AG20443 (cell line): ENCODE data around the gene FBXO46.
"Not testable (repeated sequence)": the region's sequence is repeated elsewhere in the genome, so short reads cannot be mapped to it uniquely, and the experiment has no call there.

Source experiments
- DNase-seq: peaks from one replicate; pipeline ENCODE4 v3.0.0; 2012; ENCODE audit warnings: low spot score, mixed read lengths

Gene FBXO46

DNA sequence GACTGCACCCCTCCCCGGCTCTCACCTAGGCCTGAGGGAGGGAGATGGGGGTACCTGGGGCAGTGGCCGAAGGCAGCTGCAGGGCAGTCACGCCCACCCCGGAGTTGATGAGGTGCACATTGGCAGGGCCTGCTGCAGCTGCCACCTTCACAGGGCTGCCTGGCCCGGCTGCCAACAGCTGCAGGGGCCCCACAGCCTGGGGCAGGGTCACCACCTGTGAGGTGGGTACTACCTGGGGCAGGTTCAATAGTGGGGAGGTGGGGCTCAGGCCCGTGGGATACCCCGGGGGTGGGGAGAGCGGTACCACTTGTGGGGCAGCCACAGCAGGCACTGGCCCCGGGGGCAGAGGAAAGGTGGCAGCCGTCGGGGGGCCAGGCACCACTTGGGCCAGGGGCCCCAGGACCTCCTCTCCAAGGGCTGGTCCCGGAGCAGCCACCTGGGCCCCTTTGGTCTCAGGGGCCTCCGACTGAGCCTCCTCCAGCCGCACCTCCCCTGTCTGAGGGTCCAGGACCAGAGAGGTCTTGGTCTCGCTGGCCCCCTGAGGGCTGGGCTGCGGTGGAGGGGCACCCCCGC lies 35.7 kb upstream of the FBXO46 start:
- DNase-seq: no peak

DNA sequence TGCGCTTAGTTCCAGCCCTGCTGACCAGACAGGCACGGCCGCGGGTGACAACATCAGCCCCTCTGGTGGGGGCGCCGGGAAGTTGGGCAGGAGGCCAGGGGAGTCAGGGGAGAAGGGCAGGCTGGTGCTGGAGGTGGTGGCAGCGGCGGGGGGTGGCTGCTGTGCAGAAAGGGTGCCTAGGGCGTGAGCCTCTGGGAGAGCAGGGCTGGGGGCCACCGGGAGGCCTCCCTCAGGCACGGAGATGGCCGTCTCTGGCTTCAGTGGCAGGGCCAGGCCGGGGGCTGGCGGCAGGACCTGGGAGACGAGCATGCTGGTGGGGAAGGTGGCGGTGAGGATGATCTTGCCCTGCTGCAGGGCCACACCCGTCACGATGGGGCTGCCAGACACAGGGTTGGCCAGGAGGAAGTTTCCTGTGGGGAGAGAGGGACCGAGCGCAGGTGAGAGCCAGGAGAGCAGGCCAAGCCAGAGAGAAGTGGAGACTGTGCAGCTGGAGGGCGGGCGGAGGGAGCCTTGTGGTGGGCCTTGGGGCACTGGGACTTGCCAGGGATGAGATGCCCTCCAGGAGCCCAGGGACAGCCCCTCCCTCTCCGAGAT lies 35.1 kb upstream of the FBXO46 start:
- DNase-seq: no peak

DNA sequence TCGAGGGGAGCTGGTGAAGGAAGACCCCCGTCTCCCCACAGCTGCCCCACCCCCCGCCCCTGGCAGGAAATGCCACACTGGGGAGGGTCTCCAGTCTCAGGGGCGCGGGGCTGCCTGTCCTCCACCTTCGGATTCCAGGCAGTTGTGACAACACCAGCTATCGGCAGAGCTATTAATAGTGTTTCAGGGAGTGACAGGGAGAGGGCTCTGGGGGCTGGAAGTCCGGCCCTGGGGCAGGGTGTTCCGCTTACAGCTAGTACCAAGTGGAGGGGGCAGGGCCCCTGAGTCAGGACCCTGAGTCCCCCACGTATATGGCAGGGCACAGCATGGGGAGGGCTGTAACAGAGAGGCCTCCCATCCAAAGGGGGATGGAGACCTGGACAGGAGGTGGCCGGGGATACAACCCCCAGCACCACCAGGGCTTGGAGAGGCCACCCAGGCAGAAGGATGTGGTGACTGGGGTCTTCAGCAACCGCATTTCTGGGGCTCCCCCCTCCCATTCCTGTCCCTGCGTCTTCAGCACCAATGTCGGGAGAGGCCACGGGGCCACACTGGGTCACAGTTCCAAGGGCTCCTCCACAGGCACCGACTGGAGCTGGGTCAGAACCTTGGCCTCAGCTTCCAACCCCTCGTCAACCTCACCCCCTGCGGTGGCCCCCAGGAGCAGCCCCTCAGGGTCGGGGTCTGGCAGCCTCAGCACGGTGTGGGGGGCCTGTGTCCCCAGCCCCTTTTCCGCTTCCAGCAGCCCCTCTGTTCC lies 34.4 kb upstream of the FBXO46 start:
- DNase-seq: no peak

DNA sequence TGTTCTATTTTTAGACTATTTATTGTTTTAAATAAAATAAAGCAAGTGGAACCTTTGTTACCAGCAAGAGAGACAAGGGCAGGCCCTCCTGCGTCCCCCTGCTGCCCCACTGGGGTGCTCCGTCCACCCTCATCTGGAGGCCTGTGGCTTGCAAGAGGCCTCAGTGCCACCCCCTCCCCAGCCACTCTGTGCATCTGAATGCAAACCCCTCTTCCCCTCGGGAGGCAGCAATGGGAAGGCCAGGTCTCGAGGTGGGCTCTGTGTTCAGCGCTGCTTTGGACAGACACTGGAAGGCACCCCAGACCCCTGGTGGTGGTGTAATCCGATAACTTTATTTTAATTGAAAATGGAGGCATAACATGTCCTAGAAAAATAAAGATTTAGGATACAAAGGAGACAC lies 33.8 kb upstream of the FBXO46 start:
- DNase-seq: no peak

DNA sequence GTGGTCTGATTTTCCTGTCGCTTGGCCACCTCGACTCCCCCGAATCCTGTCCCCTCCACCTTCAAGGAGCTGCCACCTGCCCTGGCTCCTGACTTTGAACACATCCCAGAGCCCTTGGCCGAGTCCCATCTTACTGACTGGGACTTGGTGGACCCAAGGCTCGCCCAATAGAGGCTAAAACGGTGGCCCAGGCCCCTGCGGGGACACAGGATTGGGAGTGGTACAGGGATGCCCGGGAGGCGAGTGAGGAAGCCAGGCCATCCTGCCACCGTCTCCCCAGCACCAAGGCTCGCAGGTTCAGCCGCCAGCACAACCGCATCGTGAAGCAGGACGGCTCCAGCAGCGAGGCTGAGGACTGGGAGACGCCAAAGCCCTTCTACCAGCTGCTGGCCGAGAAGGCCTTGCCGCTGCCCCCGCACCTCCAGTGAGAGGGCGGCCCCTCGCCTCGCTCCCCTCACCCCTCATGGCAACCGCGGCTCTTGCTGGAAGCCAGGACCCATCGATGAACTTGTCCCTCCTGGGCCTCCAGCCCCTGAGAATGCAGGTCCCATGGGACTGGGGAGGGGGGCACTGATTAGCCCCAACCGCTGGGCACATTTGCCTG lies 33.1 kb upstream of the FBXO46 start:
- no peak for DNase-seq

DNA sequence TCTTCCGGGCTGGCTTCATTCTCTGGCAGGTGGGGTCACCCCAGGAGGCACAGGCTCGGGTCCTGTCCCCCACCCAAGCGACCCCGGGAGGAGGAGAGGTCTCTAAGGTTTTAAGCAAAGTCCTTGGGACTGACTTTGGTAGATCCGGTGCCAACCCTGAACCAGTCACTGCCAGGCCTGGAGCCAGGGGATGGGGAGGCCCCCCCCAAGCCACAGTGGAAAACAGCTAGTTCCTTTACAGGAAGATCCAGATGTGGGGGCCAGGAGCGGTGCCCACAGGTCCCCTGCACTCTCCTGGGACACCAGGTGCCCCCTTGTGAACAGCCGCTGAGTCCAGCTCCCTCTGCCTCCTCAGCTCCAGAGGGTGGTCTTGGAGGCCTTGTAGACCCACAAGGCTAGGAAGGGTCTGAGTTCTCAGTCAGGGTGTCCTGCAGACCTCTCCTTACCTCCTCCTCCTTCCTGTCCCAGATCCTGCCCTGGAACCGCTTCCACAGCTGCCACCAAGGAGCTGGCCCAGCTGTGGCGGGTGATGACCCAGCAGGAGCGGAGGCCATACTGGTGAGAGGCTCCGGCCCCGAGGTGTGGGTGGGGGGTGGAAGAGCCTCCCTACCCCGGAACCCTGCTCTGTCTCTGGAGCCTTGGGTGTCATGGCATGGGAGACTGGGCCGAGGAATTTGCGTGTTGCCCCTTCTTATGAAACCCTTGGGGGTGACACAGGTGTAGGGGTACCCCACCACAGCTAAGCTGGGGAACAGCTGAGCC lies 32.4 kb upstream of the FBXO46 start:
- no peak for DNase-seq

DNA sequence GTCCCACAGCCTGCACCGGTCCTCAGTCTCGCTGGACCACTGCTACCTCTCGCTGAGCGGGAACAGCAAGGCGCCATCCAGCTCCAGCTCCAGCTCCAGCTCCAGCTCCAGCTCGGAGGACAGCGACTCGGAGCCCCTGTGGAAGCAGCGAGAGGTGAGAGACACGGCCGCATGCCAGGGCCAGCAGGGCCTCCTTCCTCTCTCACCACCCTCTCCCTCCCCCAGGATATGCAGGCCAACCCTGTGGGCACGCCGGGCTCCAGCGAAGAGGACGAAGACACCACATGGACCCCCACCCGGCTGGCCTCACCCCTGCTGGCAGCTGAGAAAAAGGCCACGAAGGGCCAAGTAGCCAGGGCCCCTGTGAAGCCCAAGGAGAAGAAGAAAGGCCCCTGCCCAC lies 31.0 kb upstream of the FBXO46 start:
- DNase-seq: no peak

DNA sequence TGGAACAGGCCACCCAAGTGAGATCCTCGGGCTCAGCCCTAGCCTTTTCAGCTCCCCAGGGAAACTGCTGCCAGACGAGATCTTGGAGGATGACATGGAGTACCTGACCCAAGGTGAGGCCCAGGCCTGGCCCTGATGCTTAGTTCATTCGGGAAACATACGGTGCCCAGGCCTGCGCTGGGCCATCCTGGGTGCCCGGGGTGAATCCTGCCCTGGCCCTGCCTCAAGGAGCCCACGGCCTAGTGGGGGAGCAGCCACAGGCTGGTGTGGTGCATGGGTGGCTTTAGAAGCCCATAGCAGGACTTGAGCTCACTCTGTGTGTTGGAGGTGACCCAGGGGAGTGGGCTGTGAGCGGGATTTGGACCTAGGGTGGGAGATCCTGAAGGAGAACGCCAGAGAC lies 28.2 kb upstream of the FBXO46 start:
- DNase-seq: no peak

DNA sequence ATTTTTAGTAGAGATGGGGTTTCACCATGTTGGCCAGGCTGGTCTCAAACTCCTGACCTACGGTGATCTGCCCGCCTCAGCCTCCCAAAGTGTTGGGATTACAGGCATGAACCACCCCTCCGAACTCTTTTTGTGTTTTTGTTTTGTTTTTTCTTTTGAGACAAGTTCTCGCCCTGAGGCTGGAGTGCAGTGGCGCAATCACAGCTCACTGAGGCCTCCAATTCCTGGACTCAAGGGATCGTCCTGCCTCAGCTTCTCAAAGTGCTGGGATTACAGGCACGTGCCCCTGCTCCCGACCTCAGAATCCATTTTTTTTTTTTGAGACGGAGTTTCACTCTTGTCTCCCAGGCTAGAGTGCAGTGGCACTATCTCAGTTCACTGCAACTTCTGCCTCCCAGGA lies 27.0 kb upstream of the FBXO46 start:
- DNase-seq: no peak

DNA sequence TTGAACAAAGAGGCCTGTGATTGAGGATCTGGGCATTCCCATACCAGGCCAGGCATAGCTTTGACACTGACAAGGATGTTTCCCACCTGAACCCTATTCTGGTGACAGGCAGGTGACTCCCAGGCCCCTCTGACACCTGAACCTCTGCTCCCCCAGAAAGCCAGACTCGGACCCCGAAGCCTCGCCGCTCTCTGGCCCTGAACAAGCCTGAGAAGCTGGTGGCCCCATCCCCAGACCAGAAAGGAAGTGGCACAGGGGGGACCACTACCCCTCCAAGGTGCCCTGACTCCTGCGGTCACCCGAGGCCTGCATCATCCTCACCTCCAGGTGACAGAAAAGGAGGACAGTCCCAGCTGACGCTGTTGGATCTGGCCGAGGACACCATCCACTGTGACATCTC lies 23.6 kb upstream of the FBXO46 start:
- DNase-seq: no peak

DNA sequence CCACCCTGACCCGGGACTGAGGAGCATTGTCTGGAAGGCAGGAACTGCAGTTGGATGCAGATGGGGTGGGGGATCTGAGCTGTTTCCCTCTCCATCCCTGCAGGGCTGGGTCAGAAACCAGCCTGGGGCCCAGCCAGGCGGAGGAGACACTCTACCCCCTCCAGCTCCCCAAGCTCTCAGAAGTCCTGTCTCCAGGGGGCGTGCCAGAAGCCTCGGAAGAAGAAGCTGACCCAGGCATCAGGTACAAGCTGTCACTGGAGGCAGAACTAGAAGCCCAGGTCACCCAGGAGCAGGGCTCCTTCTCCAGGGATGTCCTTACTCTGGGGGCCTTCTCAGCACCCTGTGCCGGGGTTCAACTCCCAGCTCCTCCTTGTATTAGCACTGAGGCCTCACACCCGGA lies 22.9 kb upstream of the FBXO46 start:
- DNase-seq: no peak

DNA sequence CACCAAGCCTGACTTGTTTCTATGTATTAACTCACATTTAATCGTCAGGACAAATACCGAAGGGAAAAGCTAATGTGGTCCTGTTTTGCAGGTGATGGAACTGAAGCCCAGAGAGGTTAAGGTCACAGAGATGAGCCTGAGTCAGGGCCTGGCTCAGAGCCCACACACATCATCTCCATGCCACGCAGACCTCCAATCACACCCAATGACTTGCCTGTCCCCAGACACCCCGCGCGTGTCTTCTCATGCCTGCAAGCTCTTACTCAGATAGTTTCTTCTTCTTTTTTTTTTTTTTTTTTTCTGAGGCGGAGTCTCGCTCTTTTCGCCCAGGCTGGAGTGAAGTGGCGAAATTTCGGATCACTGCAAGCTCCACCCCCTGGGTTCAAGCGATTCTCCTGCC lies 21.9 kb upstream of the FBXO46 start:
- DNase-seq: no peak

DNA sequence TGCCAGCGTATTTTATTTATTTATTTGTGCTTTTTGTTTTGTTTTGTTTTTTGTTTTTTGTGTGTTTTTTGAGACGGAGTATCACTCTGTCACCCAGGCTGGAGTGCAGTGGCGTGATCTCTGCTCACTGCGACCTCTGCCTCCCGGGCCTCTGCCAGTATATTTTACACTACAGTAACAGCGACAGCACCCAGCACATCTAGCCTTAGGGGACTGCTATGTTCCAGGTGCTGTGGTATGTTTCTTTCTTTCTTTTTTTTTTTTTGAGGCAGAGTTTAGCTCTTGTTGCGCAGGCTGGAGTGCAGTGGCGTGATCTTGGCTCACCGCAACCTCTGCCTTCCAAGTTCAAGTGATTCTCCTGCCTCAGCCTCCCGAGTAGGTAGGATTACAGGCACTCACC lies 20.8 kb upstream of the FBXO46 start:
- DNase-seq: not testable (repeated sequence)

DNA sequence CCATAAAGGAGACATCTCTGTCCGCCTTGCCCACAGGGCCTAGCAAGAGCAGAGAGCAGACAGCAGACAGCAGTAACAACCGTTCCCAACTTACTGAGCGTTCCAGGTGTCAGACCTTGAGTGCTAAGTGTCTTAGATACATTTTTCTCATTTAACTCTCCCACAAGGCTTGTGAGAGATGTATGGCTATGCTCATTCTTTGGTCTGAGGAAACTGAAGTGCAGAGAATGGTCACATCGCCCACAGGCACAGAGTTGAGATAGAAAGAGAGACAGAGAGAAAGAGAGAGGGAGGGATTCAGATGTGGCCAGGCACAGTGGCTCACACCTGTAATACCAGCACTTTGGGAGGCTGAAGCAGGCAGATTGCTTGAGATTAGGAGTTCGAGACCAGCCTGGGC lies 16.8 kb upstream of the FBXO46 start:
- no peak for DNase-seq

DNA sequence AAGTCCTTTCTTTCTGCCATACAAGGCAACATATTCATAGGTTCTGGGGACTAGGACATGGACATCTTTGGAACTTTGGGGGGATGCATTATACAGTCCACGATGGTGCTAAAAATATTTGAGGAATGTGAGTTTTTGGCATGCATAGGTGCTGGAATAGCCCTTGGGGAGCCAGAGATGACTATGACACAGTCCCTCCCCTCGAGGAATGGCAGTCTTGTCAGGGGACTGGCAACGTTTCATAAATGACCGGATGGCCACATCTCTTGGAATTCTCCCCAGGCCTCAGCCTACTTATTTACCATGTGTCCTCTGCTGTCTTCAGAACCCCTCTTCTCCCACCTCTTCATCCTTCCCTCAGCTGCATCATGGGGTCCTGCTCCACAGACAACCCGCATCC lies 16.2 kb upstream of the FBXO46 start:
- peak; percentile 52 for DNase-seq

DNA sequence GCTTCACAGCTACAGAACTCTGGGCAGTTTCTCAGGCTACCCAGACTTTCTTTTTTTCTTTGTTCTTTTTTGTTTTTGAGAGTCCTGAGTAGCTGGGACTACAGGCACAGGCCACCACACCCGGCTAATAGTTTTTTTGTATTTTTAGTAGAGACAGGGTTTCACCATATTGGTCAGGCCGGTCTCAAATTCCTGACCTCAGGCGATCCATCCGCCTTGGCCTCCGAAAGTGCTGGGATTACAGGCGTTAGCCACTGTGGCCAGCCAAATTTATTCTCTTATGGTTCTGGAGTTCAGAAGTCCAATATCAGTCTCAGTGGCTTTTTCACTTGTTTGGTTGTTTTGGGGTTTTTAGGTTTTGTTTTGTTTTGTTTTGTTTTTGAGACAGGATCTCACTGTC lies 14.9 kb upstream of the FBXO46 start:
- no peak for DNase-seq

DNA sequence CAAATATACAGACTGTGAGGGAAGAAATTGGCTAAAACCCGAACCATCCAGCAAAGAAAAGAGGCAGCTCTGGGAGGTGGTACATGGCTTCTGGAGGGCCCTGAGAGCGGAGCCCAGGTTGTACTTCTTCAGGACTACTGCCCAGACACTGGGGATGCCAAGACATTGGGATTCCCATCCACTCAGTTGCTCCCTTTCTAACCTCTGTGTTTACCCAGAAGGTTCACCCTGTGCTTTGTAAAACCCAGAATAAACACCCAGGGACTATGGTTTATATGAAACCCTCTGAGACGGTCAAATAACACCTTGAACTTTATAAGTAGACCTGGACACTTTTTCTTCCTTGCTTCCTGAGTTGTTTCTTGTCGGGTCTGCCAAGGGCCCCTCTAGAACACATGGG lies 12.3 kb upstream of the FBXO46 start:
- DNase-seq: no peak

DNA sequence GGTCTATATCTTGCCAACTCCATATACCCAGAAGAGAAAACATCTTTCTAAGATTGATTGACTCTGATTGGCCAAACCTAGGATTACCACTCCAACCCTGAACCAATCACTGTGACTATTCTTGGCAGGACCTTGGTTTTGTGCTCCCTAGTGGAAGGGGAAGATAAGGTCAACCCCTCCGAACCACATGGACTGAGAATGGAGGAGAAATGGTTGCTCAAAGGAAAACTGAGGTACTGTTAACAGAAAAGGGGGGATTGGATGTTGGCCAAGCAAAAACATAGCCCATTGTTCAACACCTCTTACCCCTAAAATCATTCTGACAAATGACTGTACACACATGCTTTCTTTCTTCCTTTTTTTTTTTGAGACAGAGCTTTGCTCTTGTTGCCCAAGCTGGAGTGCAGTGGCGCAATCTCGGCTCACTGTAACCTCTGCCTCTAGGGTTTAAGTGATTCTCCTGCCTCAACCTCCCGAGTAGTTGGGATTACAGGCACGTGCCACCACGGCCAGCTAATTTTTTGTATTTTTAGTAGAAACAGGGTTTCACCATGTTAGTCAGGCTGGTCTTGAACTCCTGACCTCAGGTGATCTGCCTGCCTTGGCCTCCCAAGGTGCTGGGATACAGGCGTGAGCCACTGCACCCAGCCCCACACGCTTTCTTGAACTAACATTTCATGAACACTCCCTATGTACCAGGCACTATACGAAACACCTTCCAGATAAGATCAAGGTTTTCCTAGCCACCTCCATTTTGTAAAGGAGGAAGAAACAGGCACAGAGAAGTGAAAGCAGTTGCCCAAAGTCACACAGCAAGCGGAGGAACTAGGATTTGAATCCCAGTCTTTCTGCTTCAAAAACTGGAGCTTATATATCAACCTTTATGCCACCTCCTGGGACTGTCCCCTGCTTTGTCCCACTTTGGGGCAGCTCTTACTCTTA lies 9.1 kb upstream of the FBXO46 start:
- no peak for DNase-seq

DNA sequence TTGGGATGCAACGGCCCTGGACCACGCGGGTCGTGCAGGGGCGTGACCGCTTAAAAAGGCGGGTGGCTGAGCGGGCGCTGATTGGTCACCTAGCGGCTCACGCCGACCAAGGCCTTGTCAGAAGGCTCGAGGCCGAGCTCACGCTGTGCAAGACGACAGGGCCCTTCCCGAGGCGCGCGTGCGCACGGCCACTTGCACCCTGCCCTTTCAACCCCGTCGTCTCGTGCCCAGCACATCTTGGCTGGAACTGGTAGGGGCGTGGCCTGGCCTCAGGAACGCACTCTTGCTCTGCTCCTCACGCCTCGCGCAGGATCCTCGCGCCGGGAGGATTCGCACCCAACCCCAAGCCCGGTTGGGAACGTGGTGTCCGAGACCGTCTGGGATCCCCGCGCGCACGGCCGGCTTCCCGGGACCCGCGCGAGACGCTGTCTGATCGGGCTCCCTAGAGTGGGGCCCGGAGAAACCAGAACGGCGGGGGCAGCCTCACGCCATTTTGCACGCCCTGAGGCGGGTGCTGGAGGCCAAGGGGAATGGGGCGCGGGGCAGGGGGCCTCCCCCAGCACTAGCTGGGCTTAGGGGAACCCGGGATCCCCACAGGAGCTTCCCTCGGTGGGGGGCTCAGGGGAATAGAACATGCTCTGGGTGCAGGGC lies 2.6 kb upstream of the FBXO46 start, which contains the start of gene MEIOSIN:
Gene MEIOSIN (plus strand): TSS at position 280 of the 651 bp plus-strand sequence. CDS start 1,938 bp downstream, outside the sequence.
- DNase-seq: no peak

DNA sequence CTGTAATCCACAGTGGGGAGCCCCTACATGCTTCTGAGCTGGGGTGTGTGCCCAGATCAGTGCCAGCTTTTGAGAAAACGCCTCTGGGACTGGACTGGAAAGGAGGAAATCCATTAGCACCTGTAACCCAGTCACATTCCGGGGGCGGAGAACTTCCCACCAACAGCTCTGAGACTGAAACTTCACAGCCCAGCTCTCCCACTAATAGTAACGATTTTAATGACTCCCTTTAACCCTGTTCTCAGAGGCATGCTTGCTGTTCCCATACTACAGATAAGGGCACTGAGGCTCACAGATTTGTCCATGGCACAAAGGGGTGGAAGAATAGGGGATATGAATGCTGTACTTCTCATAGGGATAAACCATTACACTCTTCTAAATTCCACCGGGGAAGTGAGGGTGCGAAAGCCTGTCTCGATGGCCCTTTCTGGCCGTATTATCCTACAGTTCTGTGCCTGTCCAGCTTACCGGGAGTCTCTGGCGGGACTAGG lies 851 bp downstream of the FBXO46 start:
- no peak for DNase-seq

DNA sequence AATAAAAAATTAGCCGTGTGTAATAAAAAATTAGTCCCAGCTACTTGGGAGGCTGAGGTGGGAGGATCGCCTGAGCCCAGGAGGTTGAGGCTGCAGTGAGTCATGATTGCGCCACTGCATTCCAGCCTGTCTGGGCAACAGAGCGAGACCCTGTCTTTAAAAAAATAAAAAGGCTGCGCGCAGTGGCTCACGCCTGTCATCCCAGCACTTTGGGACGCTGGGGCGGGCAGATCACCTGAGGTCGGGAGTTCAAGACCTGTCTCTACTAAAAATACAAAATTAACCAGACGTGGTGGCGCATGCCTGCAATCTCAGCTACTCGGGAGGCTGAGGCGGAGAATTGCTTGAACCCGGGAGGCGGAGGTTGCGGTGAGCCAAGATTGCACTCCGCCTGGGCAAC lies 2.0 kb downstream of the FBXO46 start:
- not testable (repeated sequence) for DNase-seq
